GM18502 (cell line): ENCODE results near the gene PPP2R3B.

Source experiments
- ATAC-seq: cut with Tn5 transposase; IDR thresholded peaks from one replicate; pipeline ENCODE4 v1.9.1; 2021; ENCODE audit warnings: mild to moderate bottlenecking; ENCODE audit not compliant: unreplicated experiment, poor library complexity

PPP2R3B gene

GRCh38 chrX:372856-373640, 13.7 kb downstream of the PPP2R3B start:
- no peak for ATAC-seq

DNA sequence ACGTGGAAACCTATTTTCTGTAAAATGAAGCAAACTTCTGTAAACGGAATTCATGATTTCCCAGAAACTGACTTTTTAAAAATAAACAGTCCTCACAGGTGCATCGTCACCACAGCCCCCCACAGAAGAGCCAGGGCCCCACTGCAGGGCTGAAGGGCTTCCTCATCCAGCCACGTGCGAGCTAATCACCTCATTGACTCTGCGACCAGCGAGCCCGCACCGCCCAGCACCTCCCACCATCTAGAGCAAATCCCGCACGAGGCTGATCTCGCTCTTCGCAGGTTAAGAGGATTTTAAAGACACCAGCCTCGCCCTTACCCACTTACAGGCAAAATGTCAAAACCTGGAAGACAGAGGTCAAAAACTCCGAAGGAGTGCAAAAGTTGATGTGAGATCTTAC, 14.8 kb downstream of the PPP2R3B start:
- no peak for ATAC-seq

DNA sequence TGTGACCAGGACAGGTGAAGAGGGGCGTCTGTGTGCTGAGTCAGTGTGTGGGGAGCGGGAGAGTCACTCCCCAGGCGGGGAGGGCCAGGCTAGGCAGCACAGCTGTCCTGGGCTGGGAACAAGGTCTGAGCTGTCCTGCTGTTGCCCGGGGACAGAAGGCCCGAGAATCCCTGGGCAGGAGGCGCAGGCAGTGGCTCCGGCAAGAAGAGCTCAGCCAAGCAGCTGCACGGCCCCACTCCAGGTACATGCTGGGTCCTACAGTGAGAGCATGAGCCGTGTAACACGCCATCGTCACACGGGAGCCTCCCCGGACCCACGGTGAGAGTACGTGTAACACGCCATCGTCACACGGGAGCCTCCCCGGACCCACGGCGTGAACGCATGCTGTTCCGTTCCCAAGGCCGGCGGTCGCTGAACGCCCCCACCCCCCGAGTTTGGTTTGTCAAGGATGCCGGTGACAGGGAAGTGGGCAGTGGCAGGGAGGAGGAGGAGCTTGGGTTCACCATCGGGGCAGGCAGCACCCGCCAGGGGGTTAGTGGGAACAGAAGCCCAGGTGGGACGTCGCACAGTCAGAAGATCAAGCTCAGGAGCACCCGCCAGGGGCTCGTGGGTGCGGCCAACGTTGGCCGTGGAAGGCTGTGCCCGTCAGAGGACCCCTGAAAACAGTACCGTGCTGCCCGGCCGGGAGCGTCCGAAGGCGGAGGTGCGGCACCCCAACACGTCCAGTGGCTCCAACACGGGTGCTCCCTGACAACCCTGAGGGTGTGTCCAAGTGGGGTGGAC, 15.6 kb downstream of the PPP2R3B start:
- ATAC-seq = no peak

DNA sequence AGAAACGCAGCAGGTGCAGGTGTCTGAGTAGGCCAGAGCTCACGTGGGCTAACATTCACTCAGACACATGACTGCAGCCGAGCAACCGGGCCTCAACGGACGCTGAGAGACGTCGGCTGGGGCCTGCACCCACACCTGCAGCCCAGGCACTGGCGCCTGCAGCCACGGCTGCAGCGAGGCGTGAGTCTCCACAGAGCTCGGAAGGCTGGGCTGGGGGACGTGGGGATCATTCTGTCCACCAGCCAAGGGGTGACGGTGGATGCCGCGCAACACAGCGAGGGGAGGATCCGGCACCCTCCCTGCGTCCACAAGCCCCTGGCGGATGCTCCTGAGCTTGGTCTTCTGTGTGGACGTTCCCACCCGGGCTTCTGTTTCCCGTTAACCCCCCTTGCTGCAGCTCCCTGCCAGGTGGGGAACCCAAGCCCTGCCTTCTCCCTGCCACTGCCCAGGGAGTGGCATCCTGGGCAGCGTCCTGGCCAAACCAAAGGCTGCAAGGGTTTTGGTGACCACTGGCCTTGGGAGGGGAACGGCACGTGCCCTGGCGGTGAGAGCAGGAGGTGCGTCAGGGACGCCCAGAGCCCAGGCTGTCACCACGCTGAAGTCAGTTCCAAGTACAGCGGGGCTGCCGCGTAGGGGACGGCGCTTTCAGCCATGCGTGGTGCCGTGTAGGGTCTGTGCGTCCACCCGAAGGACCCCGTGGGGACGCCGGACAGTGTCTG, 16.3 kb downstream of the PPP2R3B start:
- no peak for ATAC-seq

- ATAC-seq = no peak
Measured at GRCh38 chrX:369563-370101, 17.1 kb downstream of the PPP2R3B start.

DNA sequence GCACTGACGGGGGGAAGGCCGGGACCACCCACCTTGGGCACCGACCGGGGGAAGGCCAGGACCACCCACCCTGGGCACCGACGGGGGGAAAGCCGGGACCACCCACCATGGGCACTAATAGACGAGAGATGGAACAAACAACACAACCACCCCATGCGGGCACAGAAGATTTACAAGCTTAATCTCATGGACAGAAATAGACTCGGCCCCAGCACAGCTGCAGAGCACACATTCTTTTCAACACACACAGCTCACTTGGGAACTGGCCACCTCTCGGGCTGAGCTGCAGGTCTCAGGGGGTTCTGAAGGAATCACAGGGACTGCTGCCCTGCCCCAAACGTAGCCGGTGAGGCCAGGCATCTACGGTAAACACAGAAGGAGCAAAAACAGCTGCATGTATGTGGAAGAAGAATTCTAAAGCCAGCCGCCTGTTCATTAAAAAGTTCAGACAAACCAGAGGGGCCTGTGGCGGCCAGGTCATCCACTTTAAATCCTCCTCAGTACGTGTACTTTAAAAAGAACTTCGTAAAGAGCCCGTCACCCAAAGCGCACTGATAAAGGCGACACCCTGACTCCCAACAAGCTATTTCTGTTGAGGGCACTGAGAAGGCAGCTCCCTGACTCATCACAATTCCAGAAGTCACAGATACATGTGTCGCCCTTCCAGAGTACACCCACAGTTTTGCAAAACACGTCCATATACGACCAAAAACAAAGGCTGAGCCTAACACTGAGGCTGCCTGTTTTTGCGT, 17.7 kb downstream of the PPP2R3B start:
- ATAC-seq = no peak

DNA sequence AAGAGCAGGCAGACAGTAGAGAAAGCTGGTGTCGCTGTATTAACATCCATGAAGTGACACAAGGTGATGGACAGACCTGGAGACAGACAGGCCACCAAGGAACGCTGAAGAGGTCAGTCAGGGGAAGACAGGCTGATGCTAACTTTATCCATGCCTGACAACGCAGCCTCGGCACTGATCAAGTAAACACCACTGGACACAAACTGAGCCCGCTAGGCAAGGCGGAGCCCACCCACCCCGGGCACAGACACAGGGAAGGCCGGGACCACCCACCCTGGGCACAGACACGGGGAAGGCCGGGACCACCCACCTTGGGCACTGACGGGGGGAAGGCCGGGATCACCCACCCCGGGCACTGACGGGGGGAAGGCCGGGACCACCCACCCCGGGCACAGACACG, 18.8 kb downstream of the PPP2R3B start:
- no peak for ATAC-seq

- no peak for ATAC-seq
Measured at GRCh38 chrX:367349-367748, 19.4 kb downstream of the PPP2R3B start.

DNA sequence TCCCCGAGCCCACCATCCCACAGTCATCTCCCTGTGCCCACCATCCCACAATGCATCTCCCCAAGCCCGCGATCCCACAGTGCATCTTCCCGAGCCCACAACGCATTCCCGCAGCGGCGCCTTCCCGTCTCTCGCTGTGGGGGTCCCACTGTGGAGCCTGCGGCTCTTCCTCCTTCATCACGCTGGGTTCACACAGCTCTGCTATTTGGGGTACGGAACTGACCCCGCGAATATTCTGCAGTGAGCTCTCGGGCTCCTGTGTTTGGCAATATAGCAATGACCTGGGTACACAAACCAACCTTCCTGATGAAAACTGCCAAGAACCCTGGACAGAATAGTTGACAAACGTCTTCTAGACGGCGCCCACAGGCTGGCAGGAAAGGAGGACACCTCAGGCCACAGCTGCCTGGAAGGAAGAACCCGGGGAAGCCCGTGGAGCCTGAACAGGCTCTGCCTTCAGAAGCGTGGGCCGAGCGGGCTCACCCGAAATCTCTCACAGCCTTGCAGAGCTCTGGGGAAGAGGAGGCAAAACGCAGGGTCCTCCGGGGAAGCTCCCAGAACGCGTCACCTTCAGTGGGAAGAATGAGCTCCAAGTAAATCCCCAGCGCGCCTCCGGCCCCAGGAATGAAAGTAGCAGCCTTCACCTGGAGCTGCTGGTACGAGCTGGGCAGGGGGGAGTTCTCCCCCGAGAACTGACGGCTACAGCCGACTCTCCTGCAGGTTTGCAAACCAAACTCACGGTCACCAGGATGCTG, 22.9 kb downstream of the PPP2R3B start:
- no peak for ATAC-seq

- no peak for ATAC-seq
Measured at GRCh38 chrX:362937-363620, 23.6 kb downstream of the PPP2R3B start.

GRCh38 chrX:362351-362750, 24.4 kb downstream of the PPP2R3B start:
- ATAC-seq = no peak

DNA sequence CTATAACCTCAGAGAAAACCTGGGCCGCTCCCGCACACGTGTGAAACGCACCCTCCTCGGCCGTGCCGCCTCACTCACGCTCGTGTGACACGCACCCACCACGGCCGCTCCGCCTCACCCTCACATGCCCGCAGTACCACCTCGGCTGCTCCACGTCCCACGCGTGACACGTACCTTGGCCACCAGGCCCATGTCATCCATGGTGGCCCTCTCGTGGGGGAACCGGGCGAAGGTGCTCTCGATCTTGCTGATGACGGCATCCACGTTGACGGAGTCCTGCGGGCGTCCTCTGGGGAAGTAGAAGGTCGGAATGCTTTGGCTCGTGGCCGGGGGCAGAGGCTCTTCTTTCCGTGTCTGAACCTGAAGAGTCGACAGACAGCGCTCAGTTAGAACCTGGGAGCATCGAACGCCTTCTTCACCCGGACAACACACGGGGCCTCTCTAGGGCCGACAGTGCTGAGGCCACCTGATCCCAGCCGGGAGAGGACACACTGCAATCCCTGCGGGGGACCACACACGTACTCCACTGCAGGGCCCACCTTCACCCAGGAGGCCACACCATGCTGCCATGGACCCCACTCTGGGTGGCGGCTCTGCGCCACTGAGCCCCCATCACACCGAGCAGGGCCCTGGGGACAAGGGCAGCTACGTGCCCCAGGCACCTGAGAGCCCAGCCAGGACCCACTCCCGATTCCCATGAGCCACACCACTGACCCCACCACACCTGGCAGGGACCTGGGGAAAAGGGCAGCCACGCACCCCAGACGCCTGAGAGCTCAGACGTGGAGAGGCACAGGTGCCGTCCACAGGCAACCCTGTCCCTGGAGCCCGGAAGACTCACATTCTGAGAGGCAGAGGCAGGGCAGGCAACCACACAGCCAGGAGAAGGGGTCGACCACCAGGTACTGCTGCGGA, 25.2 kb downstream of the PPP2R3B start:
- no peak for ATAC-seq

GRCh38 chrX:360496-361150, 26.1 kb downstream of the PPP2R3B start:
- ATAC-seq = no peak

DNA sequence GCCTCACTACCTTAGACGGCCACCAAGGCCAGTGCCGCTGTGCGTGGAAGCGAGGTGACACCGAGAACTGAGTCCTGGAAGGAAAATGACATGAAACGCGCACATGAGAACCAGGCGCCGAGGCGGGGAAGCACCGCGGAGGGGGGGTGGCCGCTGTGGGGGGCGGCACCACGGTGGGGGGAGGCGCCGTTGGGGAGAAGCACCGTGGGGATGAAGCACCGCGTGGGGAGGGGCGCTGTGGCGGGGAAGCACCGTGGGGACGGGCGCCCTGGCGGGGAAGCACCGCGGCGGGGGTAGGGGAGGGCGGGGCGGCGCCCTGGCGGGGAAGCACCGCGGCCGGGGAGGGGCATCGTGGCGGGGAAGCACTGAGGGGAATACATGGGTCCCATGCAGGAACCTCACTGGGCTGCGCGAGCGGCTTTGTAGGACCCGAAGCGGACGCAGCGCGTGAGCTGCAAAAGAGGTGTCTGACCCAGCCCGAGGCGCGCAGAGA, 28.0 kb downstream of the PPP2R3B start:
- ATAC-seq = no peak

- ATAC-seq = no peak
Measured at GRCh38 chrX:357693-358471, 28.8 kb downstream of the PPP2R3B start.

GRCh38 chrX:357035-357692, 29.5 kb downstream of the PPP2R3B start:
- ATAC-seq = no peak
